ENCODE measurements around the gene CUL2.
"Not testable (repeated sequence)": the region's sequence is repeated elsewhere in the genome, so short reads cannot be mapped to it uniquely, and the experiment has no call there.

CUL2 gene

DNA sequence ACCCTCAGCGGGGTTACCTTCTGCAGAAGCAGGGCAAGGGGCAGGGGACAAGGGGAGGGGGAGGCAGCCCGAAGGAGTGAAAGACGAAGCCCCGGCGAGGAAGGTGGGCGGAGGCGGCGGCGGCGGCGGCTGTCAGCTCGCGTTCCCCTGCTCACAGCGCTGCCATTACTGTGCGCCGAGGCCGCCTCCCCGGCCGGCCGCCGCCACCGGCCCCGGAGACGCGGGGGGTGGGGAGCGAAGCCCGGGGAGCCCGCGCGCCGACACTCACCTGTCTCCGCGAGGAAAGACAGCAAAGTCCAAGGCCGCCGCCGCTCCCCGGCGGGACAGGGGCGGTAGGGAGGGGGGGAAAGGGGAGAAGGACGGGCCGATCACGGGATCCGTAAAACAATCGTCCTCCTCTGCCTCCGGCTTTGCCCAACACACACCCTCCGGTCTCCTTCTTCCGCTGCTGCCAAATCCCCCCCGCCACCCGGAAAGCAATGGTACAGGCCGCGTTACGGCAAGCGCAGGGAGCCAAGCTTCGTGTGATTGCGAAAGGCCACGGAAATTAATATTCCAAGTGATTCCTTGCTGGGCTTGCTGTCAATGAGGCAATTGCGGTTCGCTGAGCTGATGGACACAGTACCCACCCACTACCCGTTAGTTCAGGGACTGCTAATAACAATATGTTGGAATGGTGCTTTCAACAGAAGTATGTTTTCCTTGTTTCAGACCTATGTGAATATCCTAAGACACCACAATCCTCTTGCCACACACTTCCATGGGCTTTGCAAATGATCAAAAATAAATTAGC is at the start of gene CUL2:
TSS of gene CUL2 (minus strand) at position 180 of the 793 bp plus-strand sequence. CDS start 19,024 bp downstream, outside the sequence.
- peak; percentile 93 for DNase-seq

DNA sequence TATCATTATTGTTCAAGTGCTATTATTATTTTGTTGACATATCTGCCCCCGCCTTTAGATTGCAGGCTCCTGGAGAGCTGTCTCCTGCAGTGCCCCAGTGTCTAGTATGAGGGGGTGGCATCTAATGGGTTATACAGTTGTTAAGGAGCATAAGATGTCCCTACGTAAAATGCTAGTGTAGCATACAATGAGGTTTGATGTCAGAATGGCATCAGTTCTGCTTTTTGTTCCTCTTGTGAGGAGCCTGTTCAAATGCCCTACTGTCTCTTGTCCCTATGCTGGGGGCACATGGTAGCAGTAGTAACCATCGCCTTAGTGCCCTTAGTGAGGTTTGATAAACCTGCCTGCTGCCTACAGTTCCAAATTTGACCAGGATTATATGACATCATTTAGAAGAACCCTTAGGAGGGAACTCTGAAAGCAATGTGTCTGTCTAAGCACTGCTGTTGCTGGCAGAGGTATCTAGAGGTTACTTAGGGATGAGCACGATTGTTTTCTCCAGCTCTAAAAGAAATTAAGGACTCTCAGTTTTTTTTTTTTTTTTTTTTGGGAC is 46.2 kb upstream of the CUL2 start:
- no peak for DNase-seq

DNA sequence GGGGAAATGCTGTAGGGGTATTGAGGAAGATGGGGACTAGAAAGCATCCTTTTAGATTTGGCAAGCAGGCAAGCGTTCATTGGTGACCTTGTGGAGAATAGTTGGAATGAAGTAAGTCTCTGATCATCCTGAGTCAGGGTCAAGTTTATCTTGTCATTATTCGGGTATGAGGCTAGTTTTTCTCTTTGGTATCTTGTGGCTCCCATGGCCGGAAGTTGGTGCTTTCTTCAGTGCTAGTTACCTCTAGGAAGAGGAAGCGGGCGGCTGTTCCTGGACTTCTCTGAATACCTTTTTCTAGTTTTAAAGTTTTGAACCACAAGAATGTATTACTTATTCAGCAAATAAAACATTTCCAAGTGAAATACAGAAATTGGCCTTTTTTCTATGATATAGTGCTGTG is 45.7 kb upstream of the CUL2 start:
- DNase-seq, result no peak

DNA sequence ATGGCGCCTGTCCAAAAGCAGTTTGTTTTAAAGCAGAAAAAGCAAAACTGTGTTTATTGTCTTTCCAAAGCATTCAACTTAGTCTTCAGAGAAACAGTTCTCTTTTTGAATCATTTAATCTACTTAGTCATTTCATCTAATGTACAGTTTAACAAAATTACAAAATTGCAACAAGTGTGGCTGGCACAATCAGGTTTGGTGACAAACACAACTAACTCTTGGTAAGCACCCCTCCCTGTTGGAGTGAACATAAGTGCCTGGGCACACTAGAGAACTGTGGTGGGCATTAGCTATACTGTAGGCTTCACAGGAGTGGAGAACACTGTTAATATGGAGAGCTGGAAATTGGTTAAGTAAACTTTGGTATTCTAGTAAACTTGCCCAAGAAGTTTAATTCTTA is 43.4 kb upstream of the CUL2 start:
- no peak for DNase-seq

DNA sequence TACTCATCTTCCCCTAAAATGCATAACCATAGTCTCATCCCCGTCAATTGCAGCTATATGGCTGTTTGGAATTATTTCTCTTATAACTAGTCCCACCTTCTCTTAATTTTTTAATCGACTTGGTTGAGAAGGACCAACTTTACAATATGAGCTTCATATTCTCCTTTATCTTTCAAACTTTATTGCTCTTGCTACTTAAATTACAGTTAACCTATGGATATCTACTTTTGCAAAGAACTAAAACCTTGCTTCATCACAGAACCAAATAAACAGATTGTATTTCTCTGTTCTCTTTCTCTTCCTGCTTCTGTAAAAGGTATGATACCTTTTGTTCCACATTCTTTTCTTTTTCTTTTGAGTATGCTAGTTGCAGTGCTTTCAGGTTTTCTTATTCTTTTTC is 42.6 kb upstream of the CUL2 start:
- no peak for DNase-seq

DNA sequence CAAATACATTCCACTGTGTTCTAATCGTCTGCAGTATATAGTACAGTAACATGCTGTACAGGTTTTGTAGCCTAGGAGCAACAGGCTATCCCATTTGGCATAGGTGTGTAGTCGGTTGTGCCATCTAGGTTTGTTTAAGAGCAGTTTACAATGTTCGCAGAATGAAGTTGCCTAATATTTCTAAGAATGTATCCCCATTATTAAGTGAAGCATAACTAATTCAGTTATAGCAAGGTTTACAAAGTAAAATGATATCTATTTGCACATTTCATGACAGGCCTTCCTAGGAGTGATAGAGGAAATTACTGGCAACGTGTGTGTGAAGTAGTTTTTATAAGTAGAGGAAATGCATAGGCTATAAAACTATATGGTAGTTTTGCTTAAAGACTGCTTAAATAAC is 40.5 kb upstream of the CUL2 start:
- DNase-seq, result no peak

DNA sequence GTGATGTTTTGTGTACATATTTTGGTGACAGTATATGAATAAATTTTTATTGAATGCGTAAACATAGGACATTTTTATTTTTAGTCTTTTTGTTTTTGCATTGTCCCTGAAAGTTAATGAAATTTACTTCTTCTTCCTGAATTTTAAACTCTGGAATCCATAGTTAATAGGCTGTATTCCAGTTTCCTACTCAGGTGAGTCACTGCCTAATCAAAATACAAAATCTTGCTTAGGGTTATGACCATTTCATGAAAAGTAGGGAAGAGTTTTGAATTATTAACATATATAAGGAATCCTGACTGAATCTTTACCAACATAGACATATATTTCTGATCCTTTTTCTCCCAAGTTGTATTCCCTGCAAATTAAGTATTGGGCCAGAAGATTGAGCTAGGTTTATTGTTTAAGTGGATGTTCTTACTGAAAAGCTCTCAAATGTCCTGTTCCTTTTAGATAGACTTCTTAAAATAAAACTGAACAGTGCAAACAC is 39.1 kb upstream of the CUL2 start:
- no peak for DNase-seq

DNA sequence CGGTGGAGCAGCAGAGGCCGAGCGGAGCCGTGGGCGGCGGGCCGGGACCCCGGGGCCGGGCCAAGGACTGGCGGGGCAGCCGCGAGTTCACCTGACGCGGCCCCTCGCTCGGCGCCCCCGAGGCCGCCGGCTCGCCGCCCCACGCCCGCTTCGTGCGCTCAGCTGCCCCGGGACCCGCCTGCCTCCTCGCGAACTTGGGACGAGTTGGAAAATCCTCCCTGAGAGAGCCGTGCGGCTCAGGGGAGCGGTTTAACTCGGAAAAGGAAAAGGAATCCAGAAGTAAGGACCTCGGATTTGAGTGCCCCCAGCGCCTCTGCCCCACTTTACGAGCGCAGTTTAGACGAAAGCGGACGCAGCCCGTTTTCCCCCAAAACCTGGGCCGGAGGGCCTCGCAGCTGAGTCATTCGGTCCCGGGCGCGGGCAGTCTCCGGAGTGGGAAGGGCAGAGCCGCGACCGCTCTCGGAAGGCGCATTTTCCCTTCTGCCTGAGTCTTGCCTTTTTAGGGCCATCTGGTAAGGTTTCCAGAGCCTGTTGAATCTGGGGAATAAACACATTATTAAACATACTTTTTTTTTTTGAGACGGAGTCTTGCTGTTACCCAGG is 37.2 kb upstream of the CUL2 start:
- DNase-seq, result peak; percentile 50

DNA sequence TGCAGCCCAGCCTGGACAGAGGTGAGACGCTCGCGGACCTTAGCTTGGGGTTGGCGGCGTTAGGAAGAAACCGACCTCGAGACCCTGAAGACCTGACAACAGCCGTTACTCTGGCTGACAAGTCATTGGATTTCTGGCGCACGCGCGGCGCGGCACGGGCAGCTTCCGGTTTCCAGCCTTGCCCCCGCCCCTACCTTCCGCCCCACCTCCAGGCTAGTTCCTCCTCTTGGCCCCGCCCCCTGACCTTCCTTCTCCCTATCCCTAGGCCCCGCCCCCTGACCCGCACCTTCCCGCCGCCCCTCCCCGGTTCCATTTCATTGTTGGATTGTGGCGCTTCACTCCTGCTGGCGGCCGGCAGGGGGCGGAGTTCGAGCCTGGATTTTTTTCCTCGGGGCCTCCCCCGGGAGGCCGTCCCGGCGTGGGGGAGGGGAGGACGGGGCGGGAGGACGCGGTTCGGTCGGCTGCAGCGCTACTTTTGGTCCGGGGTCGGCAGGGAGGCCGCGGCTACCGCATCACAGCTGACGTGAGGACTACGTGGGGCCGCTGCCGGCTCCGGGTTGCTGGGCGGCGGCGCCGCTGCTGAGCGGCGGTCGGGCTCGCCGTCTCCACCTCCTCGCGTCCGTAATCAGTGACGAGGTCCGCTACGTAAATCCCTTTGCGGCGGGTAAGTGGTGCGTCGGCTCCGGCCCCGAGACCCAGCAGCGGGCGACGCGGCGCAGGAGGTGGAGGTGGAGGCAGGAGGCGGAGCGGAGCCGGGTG is 36.6 kb upstream of the CUL2 start, which contains the start of gene CREM:
TSS of gene CREM (plus strand) at position 317 of the 759 bp plus-strand sequence. CDS start 10,990 bp downstream, outside the sequence.
- peak; percentile 100 for DNase-seq

DNA sequence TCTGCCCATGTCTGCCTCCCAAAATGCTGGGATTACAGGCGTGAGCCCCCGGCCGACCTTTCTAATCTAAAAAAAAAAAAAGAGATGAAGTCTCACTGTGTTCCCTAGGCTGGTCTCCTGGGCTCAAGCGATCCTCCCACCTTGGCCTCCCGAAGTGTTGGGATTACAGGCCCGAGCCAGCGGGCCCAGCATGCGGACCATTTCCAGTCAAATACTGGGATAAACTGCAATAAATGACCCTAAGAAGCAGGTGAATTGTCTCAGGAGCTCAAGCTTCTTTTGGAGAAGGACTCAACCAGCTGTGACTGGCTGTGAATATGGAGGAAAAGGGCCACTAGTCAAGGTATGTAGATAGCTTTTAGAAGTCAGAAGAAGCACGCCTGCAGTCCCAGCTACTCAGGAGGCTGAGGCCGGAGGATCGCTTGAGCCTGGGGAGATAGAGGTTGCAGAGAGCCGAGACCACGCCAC is 36.0 kb upstream of the CUL2 start:
- no peak for DNase-seq

DNA sequence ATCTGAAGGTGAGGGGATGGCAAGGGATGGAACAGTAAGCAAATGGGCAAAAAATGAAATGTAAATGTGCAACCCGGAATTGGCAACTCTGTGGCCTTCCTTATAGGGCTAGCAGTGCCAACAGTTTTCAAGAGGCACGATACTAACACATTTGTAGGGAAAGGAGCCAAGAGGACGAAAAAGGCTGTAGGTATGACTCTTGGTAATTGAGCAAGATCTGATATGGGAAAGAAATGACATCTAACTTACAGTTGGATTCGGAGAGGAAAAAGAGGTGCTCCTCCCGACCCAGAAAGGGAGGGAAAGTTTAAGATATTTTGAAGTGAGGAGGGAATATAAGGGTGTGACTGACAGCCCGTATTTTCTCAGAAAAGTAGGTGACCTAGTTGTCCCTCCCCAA is 34.4 kb upstream of the CUL2 start:
- no peak for DNase-seq

DNA sequence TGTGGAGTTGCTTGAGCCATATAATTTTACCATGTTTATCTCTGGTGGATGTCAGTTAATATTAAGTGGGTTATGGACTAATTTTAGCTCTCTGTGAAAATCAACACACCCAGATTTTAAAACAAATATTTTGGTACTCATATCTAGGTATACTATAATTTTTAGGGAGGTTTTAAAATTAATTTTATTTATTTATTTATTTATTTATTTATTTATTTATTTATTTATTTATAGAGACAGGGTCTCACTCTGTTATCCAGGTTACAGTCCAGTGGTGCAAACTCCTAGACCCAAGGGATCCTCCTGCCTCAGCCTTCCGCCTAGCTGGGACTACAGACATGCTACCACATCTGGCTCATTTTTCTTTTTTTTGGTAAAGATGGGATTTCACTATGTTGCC is 29.2 kb upstream of the CUL2 start:
- no peak for DNase-seq

DNA sequence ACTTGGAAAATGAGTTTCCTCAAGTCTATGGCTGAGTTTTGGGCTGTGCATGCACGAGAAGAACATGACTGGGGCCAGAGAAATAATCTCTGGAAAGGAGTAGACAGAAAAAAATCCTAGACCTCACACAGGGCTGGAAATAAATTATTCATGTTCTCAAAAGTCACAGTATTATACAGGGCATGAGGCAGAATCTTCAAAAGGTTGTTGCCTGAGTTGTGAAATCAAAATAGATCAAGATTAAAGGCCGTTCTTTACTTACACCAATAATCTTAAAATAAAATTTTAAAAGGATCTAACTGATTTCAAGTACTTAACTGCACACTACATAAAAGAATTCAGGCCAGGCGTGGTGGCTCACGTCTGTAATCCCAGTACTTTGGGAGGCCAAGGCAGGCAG is 22.4 kb upstream of the CUL2 start:
- DNase-seq, result no peak

DNA sequence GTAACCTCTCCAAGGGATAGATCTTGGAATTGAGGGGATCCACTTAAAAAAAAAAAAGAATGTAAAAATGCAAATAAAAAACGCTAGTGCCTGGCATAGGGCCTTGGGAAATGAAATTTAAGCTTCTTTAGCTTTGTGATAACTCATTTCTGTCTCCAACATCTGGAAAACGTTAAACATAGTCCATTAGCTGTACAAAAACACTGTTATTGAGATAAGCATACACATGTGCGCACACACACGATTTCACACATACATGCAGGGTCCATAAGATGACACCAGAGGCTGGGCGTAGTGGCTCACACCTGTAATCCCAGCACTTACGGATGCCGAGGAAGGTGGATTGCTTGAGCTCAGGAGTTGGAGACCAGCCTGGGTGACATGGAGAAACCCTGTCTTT is 13.7 kb upstream of the CUL2 start:
- no peak for DNase-seq

DNA sequence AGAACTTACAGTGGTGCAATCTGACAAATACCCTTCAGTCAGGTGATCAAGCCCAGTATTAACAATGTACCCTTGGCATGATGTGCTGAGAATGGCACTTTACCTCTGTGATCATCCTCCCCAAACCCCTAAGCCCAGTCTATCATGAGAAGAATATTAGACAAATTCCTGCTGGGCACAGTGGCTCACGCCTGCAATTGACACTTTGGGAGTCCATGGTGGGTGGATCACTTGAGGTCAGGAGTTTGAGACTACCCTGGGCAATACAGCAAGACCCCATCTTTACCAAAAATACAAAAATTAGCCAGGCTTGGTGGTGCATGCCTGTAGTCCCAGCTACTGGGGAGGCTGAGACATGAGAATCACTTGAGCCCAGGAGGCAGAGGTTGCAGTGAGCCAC is 7.4 kb upstream of the CUL2 start:
- no peak for DNase-seq

DNA sequence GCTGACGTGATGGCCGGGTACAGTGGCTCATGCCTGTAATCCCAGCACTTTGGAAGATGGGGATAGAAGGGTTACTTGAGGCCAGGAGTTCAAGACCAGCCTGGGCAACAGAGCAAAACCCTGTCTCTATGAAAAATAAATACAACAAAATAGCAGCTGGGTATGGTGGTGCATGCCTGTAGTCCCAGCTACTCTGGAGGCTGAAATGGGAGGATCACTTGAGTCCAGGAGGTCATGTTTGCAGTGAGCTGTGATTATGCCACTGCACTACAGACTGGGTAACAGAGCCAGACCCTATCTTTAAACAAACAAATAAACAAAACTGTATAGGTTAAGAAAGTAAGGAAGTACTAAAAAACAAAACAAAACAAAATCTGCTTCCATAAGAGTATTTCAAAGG is 6.2 kb upstream of the CUL2 start:
- no peak for DNase-seq

DNA sequence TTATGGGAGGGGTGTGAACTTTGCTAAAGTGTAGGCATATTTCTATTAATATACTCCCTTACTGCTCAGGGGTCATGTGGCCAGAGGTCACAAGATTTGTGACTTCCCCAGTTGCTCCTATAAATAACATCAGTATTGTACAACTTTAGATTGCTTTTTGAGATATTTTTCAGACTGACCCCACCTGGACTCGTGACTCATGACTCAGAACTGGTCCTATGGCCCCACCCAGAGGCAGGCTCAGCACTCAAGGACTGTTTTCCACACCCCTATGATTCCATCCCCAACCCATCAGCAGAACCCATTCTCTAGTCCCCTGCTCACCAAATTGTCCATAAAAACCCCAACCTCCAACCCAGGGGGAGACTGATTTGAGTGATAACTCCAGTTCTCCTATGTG is 2.7 kb upstream of the CUL2 start:
- DNase-seq, result no peak

DNA sequence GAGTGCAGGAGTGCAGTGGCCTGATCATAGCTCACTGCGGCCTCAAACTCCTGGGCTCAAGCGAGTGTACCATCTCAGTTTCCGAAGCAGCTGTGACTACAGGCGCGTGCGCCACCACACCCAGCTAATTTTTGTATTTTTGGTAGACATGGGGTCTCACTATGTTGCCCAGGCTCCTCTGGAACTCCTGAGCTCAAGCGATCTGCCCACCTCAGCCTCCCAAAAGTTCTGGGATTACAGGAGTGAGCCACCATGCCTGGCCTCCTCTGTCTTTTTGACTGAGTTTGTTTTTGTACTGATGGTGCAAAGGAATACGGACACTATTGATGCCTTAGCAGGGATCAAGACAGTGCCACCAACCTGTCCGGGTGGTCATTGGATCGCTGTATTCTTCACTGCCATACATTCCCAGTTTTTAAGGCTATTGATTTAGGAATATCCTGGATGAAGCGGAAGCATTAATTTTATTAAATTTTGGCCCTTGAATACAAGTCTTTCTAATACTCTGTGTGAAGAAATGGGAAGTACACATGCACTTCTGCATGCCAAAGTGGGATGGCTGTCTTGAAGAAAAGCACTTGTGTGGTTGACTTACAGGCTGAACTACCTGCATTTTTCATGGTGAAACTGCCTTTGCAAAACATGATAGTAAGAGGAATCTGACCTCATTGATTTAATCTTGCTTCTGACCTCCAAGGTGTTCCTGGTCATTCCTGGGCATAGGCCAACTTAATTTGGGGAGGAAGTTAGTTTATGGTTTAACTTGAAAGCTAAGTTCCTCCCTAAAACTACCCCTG is 2.1 kb upstream of the CUL2 start:
- no peak for DNase-seq

DNA sequence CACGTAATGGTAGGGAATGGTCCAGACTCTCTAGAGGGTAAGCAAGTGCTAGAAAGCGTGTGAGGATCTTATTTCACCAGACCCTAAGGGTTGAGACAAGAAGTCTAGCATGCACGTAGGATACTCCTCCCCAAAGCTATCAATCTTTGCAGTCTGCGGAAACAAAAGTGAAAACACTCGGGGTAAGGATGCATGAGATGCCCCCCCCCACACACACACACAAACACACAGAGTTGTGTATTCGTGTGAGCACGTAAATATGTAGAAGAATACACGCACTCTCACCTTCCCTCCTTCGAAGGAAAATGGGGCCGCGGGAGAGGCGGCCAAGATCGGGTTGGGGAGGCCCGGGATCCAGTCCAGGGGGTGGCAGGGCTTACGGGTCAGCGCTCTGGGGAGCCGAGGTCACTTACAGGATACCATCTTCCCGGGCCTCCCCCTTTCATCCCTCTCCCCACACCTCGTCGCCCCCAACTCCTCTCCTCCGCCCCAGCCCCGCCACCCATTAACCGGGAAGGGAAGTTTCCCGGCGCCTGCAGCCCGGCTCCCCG is 455 bp downstream of the CUL2 start:
- DNase-seq, result no peak

DNA sequence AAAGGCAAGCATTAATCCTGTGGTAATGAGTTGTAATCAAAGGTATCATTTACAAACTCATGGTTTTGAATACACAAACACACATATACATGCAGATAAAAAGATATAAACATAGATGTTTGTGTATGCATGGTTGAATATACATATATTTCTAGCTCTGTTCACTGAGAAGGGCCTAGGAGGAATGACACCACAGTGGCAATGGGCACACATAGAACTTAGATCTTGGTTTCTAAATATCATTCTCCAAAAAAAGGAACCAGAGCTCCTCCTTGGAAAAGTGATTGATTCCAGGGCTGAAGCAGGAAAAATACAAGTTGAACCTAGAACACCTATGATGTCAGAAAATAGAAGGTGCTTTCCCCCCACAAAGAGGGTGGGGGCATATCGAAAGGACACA is 6.9 kb downstream of the CUL2 start:
- DNase-seq, result no peak

DNA sequence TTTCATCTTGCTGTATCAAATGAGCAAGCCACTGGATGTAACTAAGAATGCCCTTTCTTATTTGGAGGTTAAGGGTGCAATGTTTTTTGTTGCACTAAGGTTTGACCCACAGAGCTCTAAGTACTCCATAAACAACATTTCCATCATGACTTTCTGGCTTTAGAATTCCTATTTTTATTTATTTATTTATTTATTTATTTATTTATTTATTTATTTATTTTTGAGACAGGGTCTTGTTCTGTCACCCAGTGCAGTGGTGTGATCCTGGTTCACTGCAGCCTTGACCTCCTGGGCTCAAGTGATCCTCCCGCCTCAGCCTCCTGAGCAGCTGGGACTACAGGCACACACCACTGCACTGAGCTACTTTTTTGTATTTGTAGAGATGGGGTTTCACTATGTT is 9.9 kb downstream of the CUL2 start:
- not testable (repeated sequence) for DNase-seq

DNA sequence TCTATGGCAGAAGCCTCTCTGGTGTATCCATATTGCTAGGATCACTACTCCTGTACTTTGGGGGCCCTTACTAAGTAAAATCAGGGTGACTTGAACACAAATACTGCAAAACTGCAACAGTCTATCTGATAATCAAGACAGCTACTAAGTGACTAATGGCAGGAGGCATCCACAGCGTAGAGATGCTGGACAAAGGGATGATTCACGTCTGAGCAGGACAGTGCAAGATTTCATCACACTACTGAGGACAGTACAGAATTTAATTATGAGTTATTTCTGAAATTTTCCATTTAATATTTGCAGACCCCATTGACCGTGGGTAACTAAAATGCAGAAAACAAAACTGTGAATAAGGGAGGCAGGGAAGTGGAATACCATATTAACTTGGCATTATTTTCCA is 10.4 kb downstream of the CUL2 start:
- no peak for DNase-seq

Data from activated gamma-delta T cell treated with Interleukin-2 at 50 U/mL for 16 hours (primary cell).